HCT116 (cell line): ENCODE measurements around the gene UBE2F. TPM values are rescaled to one million over a fixed set of nuclear protein-coding genes. Genes with fewer than 3 reads are reported as not detected.

Experiments
- ATAC-seq: fragments of 200-7000 bp; cut with Tn5 transposase; 2 replicates; pipeline ENCODE4 v1.9.1; 2020; ENCODE audit warnings: mild to moderate bottlenecking, moderate library complexity
- BruUV-seq: library from RNA; stranded (reverse); fragments of 400-500 nt; replicated peaks from 2 replicates; lab custom pipeline; 2021; lab: Mats Ljungman, UMichigan
- CTCF ChIA-PET: fragments of 300-600 bp; sonication (Branson Sonifier 250); formaldehyde crosslinking; loops from one replicate; lab custom pipeline; 2021; ENCODE audit warnings: antibody characterized with exemption; lab: Charles Lee
- POLR2A ChIA-PET: fragments of 300-600, 350-600 bp; sonication (Branson Sonifier 250); formaldehyde crosslinking; loops from one replicate; lab custom pipeline; 2021; ENCODE audit warnings: antibody characterized with exemption; lab: Charles Lee
- RAD21 ChIA-PET, 2 experiments: fragments of 300-600 bp; sonication (Branson Sonifier 250); formaldehyde crosslinking; loops; one replicate each; lab custom pipeline; 2023; ENCODE audit warnings: low total read pairs in 2 of 2; ENCODE audit not compliant: uncharacterized antibody in 2 of 2, unreplicated experiment in 2 of 2, low non-redundant PET in 1 of 2; lab: Charles Lee
- DNase-seq: peaks from one replicate; pipeline ENCODE4 v3.0.0-alpha.2; 2010; ENCODE audit warnings: low read depth, low spot score
- H2AFZ ChIP-seq: fragments of 200-600 bp; shearing (Covaris generic), sonication (generic); 2 replicates; pipeline ENCODE4 v1.6.1; 2017; ENCODE audit warnings: low read depth, mixed run types, mixed read lengths, antibody characterized with exemption, low read length; ENCODE audit not compliant: poor library complexity, severe bottlenecking
- H3K27ac ChIP-seq: 2 replicates; pipeline ENCODE4 v1.5.1; 2012; ENCODE audit warnings: low read depth, low read length
- H3K27me3 ChIP-seq: fragments of 200-600 bp; sonication (generic); 2 replicates; pipeline ENCODE4 v1.6.1; 2016; ENCODE audit warnings: mixed run types, low read length, mixed read lengths; ENCODE audit not compliant: insufficient read depth
- H3K36me3 ChIP-seq, 2 experiments: fragments of 200-500 bp in 1 of 2; fragments of 200-600 bp in 1 of 2; sonication (Bioruptor generic) in 1 of 2; sonication (generic) in 1 of 2; 2 replicates each; pipeline versions ENCODE4 v1.5.1 to v1.6.1; 2014 to 2016; ENCODE audit warnings: low read length in 2 of 2, inconsistent platforms in 1 of 2, mixed read lengths in 1 of 2, mixed run types in 1 of 2; ENCODE audit not compliant: insufficient read depth in 2 of 2, control insufficient read depth in 1 of 2
- H3K4me1 ChIP-seq, 2 experiments: fragments of 200-600 bp in 1 of 2; sonication (generic) in 1 of 2; 2 replicates each; pipeline versions ENCODE4 v1.5.1 to v1.6.1; 2012 to 2017; ENCODE audit warnings: low read length in 2 of 2, inconsistent platforms in 1 of 2, mild to moderate bottlenecking in 1 of 2, mixed read lengths in 1 of 2, mixed run types in 1 of 2, moderate library complexity in 1 of 2; ENCODE audit not compliant: insufficient read depth in 2 of 2, control insufficient read depth in 1 of 2
- H3K4me2 ChIP-seq: fragments of 200-600 bp; sonication (generic); 2 replicates; pipeline ENCODE4 v1.6.1; 2017; ENCODE audit warnings: mixed run types, low read length, mixed read lengths
- H3K4me3 ChIP-seq, 2 experiments: fragments of 200-600 bp in 1 of 2; sonication (generic) in 1 of 2; replicated peaks in 1 of 2; 2 replicates each; pipeline ENCODE4 v1.5.1; 2011 to 2016; ENCODE audit warnings: low read length in 2 of 2, control low read depth in 1 of 2, low read depth in 1 of 2, mild to moderate bottlenecking in 1 of 2, mixed read lengths in 1 of 2, mixed run types in 1 of 2
- H3K79me2 ChIP-seq: fragments of 200-600 bp; sonication (generic); 2 replicates; pipeline ENCODE4 v1.6.1; 2017; ENCODE audit warnings: mild to moderate bottlenecking, mixed run types, low read length, moderate library complexity, mixed read lengths; ENCODE audit not compliant: insufficient read depth
- H3K9ac ChIP-seq: fragments of 200-600 bp; sonication (generic); 2 replicates; pipeline ENCODE4 v1.6.1; 2016; ENCODE audit warnings: low read length, mixed read lengths
- H3K9me2 ChIP-seq: fragments of 200-600 bp; sonication (generic), shearing (Covaris generic); 2 replicates; pipeline ENCODE4 v1.6.1; 2017; ENCODE audit warnings: mixed run types, mild to moderate bottlenecking, moderate library complexity; ENCODE audit not compliant: insufficient read depth
- H3K9me3 ChIP-seq, 2 experiments: fragments of 200-500 bp in 1 of 2; fragments of 200-600 bp in 1 of 2; sonication (Bioruptor generic) in 1 of 2; sonication (generic) in 1 of 2; 2 replicates each; pipeline ENCODE4 v1.6.1; 2014 to 2017; ENCODE audit warnings: low read length in 2 of 2, mixed read lengths in 2 of 2, inconsistent platforms in 1 of 2, low read depth in 1 of 2, mild to moderate bottlenecking in 1 of 2, mixed run types in 1 of 2, moderate library complexity in 1 of 2; ENCODE audit not compliant: control insufficient read depth in 1 of 2, insufficient read depth in 1 of 2
- H4K20me1 ChIP-seq: fragments of 200-600 bp; sonication (generic), shearing (Covaris generic); 2 replicates; pipeline ENCODE4 v1.6.1; 2017; ENCODE audit warnings: mixed run types, mild to moderate bottlenecking, moderate library complexity; ENCODE audit not compliant: insufficient read depth
- CBX3 ChIP-seq: IDR thresholded peaks from 2 replicates; pipeline ENCODE4 v1.6.1; 2012; ENCODE audit warnings: low read depth
- EGR1 ChIP-seq: IDR thresholded peaks from 2 replicates; pipeline ENCODE4 v1.6.1; 2012; ENCODE audit warnings: low read depth
- EZH2 ChIP-seq: fragments of 200-600 bp; sonication (generic); IDR thresholded peaks from 2 replicates; pipeline ENCODE4 v1.6.1; 2017; ENCODE audit warnings: antibody characterized with exemption, mixed run types
- EZH2phosphoT487 ChIP-seq: fragments of 200-600 bp; IDR thresholded peaks from 2 replicates; pipeline ENCODE4 v1.6.1; 2018; ENCODE audit warnings: antibody characterized with exemption, borderline replicate concordance
- FOSL1 ChIP-seq: IDR thresholded peaks from 2 replicates; pipeline ENCODE4 v1.6.1; 2012; ENCODE audit warnings: low read depth
- POLR2A ChIP-seq: IDR thresholded peaks from 2 replicates; pipeline ENCODE4 v1.7.0; 2011; ENCODE audit warnings: borderline replicate concordance; ENCODE audit not compliant: insufficient read depth, insufficient read length; ENCODE audit errors: extremely low read depth
- RAD21 ChIP-seq: IDR thresholded peaks from 2 replicates; pipeline ENCODE4 v1.6.1; 2012; ENCODE audit warnings: low read depth, mild to moderate bottlenecking
- SIN3A ChIP-seq: IDR thresholded peaks from 2 replicates; pipeline ENCODE4 v1.6.1; 2012; ENCODE audit warnings: low read depth
- SRF ChIP-seq: IDR thresholded peaks from 2 replicates; pipeline ENCODE4 v1.6.1; 2012; ENCODE audit warnings: low read depth
- TCF7L2 ChIP-seq: IDR thresholded peaks from 2 replicates; pipeline ENCODE4 v1.7.0; 2011; ENCODE audit warnings: borderline replicate concordance, inconsistent platforms; ENCODE audit not compliant: insufficient read depth, insufficient read length; ENCODE audit errors: extremely low read depth
- ZFX ChIP-seq: fragments of 450-650 bp; IDR thresholded peaks from 2 replicates; pipeline ENCODE4 v1.6.1; 2017
- intact Hi-C: fragments of 100-400 bp; cut with micrococcal nuclease; formaldehyde crosslinking; loops from 2 replicates; pipeline ENCODE4 v1.10.0; 2022
- total RNA-seq: library from RNA; stranded (reverse); gene quantifications from one replicate; pipeline ENCODE4 v1.2.1, GENCODE V29; 2021; ENCODE audit not compliant: unreplicated experiment
- TF ChIP-seq, protein P1 (sequence below): IDR thresholded peaks from 2 replicates; pipeline ENCODE4 v1.6.1; 2012
- TF ChIP-seq, protein P2 (sequence below): IDR thresholded peaks from 2 replicates; pipeline ENCODE4 v1.6.1; 2012
- TF ChIP-seq, protein P3 (sequence below): IDR thresholded peaks from 2 replicates; pipeline ENCODE4 v1.6.1; 2012; ENCODE audit warnings: low read depth
- TF ChIP-seq, protein P4 (sequence below), 3 experiments: fragments of 200-600 bp in 1 of 3; sonication (generic) in 1 of 3; IDR thresholded peaks in 2 of 3; conservative IDR thresholded peaks in 1 of 3; 2 replicates each; pipeline ENCODE4 v1.5.1; 2012 to 2017; ENCODE audit warnings: low read depth in 2 of 3, low read length in 2 of 3, antibody characterized with exemption in 1 of 3, borderline replicate concordance in 1 of 3, control low read depth in 1 of 3, mild to moderate bottlenecking in 1 of 3, mixed read lengths in 1 of 3, mixed run types in 1 of 3, moderate library complexity in 1 of 3; ENCODE audit not compliant: insufficient read depth in 1 of 3

Gene UBE2F
- total RNA-seq, 1 experiment from 2014 or later = 32.8 TPM

DNA sequence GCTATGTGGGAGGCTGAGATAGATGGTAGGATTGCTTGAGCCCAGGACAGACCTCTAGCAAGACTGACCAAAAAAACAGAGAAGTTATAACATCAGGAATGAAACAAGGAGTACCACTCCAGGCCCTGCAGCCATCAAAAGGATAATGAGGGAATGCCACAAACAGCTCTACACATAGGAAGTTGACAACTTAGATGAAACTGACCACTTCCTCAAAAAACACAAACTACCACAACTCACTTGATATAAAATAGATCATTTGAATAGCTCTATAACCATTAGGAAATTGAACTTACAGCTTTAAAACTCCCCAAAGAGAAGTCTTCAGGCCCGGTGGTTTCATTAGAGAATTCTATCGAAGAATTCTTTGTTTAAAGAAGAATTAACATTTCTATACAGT lies 120.4 kb downstream of the UBE2F start:
- no peaks in the 10 kb centered on the region for H3K4me1 ChIP-seq
- H4K20me1 ChIP-seq = no peaks in the 10 kb centered on the region
- intact Hi-C loops = no loop called here
- ChIA-PET RAD21 (no interaction called here), CTCF (interaction anchor here (1.2 kb wide), 1 partner anchor 164 kb away, joined by 3 read pairs; no protein-coding TSS in a partner anchor)
- DNase-seq = no peak
- no peak overlapping the region for H3K4me2 ChIP-seq
- peaks cover 17 to 18% of the 10 kb centered on the region in 2 experiments; a peak in 3 of 4 replicates for H3K36me3 ChIP-seq
- H2AFZ ChIP-seq = no peak overlapping the region
- no peaks in the 10 kb centered on the region for H3K79me2 ChIP-seq
- no peak overlapping the region for H3K4me3 ChIP-seq
- no peak overlapping the region for H3K27ac ChIP-seq
- TF ChIP-seq POLR2A = no peak
- TF ChIP-seq, protein P1, sequence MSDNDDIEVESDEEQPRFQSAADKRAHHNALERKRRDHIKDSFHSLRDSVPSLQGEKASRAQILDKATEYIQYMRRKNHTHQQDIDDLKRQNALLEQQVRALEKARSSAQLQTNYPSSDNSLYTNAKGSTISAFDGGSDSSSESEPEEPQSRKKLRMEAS = no peak
- TF ChIP-seq, all 23 proteins: peak for 0
- no TSS peak for BruUV-seq
- H3K9me3 ChIP-seq = no peaks in the 10 kb centered on the region
- no peak overlapping the region for H3K9ac ChIP-seq
- H3K27me3 ChIP-seq = no peaks in the 10 kb centered on the region
- POLR2A ChIA-PET = interaction anchor here (0.8 kb wide), 1 partner anchor 205 kb away, joined by 4 read pairs; no protein-coding TSS in a partner anchor
- no peaks in the 10 kb centered on the region for H3K9me2 ChIP-seq
- ATAC-seq = no peak

DNA sequence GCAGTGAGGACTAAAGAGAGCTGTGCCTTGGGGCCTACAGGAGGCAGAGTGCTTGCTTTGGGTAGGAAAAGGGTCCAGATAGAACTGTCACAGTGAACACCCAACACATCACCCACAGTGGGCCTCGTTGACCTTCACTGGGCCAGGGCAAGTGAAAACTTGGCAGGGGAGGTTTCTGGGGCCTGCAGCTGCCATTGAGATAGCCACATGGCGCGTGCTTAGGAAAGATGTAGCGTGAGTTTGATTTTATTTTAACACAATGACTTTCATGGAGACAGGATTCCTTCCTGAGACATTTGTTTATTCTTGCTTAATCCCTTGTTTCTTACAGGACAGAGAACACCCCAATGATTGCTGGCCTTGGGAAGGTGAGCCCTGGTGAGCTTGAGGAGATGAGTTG lies 124.1 kb downstream of the UBE2F start:
- Histone ChIP-seq H3K27me3 (no peaks in the 10 kb centered on the region), H4K20me1 (no peaks in the 10 kb centered on the region), H3K27ac (no peak overlapping the region), H3K4me1 (no peaks in the 10 kb centered on the region), H3K36me3 (peaks cover 0 to under 1% of the 10 kb centered on the region in 2 experiments; a peak in 2 of 4 replicates), H3K4me2 (no peak overlapping the region), H3K9me3 (no peaks in the 10 kb centered on the region), H3K4me3 (no peak overlapping the region), H2AFZ (no peak overlapping the region), H3K9me2 (no peaks in the 10 kb centered on the region), H3K9ac (no peak overlapping the region), H3K79me2 (no peaks in the 10 kb centered on the region)
- no TSS peak for BruUV-seq
- ChIA-PET RAD21 (no interaction called here), POLR2A (no interaction called here), CTCF (no interaction called here)
- no peak for ATAC-seq
- DNase-seq = no peak
- intact Hi-C loops = no loop called here
- TF ChIP-seq, protein P2, sequence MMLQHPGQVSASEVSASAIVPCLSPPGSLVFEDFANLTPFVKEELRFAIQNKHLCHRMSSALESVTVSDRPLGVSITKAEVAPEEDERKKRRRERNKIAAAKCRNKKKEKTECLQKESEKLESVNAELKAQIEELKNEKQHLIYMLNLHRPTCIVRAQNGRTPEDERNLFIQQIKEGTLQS = no peak
- TF ChIP-seq EZH2 = no peak
- TF ChIP-seq, protein P1 = no peak
- no peak for TF ChIP-seq FOSL1
- no peak for TF ChIP-seq EZH2phosphoT487
- TF ChIP-seq SRF = no peak
- no peak for TF ChIP-seq TCF7L2
- no peak for TF ChIP-seq POLR2A
- no peak for TF ChIP-seq EGR1
- TF ChIP-seq, protein P3, sequence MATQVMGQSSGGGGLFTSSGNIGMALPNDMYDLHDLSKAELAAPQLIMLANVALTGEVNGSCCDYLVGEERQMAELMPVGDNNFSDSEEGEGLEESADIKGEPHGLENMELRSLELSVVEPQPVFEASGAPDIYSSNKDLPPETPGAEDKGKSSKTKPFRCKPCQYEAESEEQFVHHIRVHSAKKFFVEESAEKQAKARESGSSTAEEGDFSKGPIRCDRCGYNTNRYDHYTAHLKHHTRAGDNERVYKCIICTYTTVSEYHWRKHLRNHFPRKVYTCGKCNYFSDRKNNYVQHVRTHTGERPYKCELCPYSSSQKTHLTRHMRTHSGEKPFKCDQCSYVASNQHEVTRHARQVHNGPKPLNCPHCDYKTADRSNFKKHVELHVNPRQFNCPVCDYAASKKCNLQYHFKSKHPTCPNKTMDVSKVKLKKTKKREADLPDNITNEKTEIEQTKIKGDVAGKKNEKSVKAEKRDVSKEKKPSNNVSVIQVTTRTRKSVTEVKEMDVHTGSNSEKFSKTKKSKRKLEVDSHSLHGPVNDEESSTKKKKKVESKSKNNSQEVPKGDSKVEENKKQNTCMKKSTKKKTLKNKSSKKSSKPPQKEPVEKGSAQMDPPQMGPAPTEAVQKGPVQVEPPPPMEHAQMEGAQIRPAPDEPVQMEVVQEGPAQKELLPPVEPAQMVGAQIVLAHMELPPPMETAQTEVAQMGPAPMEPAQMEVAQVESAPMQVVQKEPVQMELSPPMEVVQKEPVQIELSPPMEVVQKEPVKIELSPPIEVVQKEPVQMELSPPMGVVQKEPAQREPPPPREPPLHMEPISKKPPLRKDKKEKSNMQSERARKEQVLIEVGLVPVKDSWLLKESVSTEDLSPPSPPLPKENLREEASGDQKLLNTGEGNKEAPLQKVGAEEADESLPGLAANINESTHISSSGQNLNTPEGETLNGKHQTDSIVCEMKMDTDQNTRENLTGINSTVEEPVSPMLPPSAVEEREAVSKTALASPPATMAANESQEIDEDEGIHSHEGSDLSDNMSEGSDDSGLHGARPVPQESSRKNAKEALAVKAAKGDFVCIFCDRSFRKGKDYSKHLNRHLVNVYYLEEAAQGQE = no peak
- TF ChIP-seq, protein P4, sequence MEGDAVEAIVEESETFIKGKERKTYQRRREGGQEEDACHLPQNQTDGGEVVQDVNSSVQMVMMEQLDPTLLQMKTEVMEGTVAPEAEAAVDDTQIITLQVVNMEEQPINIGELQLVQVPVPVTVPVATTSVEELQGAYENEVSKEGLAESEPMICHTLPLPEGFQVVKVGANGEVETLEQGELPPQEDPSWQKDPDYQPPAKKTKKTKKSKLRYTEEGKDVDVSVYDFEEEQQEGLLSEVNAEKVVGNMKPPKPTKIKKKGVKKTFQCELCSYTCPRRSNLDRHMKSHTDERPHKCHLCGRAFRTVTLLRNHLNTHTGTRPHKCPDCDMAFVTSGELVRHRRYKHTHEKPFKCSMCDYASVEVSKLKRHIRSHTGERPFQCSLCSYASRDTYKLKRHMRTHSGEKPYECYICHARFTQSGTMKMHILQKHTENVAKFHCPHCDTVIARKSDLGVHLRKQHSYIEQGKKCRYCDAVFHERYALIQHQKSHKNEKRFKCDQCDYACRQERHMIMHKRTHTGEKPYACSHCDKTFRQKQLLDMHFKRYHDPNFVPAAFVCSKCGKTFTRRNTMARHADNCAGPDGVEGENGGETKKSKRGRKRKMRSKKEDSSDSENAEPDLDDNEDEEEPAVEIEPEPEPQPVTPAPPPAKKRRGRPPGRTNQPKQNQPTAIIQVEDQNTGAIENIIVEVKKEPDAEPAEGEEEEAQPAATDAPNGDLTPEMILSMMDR (IDR thresholded peaks at IDR 0.05 in 2 of 3, conservative IDR thresholded peaks at IDR 0.05 in 1 of 3; ENCODE audit: borderline replicate concordance in 1 of 3, insufficient read depth in 1 of 3, low read depth in 2 of 3, low read length in 2 of 3) = no peak
- no peak for TF ChIP-seq SIN3A
- no peak for TF ChIP-seq RAD21
- no peak for TF ChIP-seq CBX3
- no peak for TF ChIP-seq ZFX
